Activated CD4-positive, alpha-beta memory T cell treated with anti-CD3 and anti-CD28 coated beads for 36 hours (primary cell): Measurements from ENCODE around the gene B3GNT3. TPM values are rescaled to one million over a fixed set of nuclear protein-coding genes. Genes with fewer than 3 reads are reported as not detected.

Source experiments
- CTCF ChIA-PET: fragments of 350-600 bp; sonication (Branson Sonifier 250); formaldehyde crosslinking; loops from one replicate; lab custom pipeline; 2021; ENCODE audit warnings: antibody characterized with exemption, inconsistent platforms; lab: Charles Lee
- POLR2A ChIA-PET: fragments of 350-600 bp; sonication (Branson Sonifier 250); formaldehyde crosslinking; loops from one replicate; lab custom pipeline; 2021; ENCODE audit warnings: antibody characterized with exemption; lab: Charles Lee
- DNase-seq: peaks from one replicate; pipeline ENCODE4 v3.0.0-alpha.2; 2020
- H3K27ac Mint-ChIP-seq: one replicate; pipeline ENCODE4 v1.8.0; 2021; ENCODE audit warnings: mixed read lengths
- H3K27me3 Mint-ChIP-seq: one replicate; pipeline ENCODE4 v1.8.0; 2021; ENCODE audit warnings: mixed read lengths
- H3K36me3 Mint-ChIP-seq: one replicate; pipeline ENCODE4 v1.8.0; 2021; ENCODE audit warnings: mixed read lengths
- H3K4me1 Mint-ChIP-seq: one replicate; pipeline ENCODE4 v1.8.0; 2021; ENCODE audit warnings: low read depth, mixed read lengths
- H3K4me3 Mint-ChIP-seq: one replicate; pipeline ENCODE4 v1.8.0; 2021; ENCODE audit warnings: mild to moderate bottlenecking, mixed read lengths
- H3K9me3 Mint-ChIP-seq: one replicate; pipeline ENCODE4 v1.8.0; 2021; ENCODE audit warnings: mixed read lengths
- intact Hi-C: fragments of 100-400 bp; cut with micrococcal nuclease; formaldehyde crosslinking; loops from one replicate; pipeline ENCODE4 v1.15.1; 2023
- total RNA-seq, 2 experiments: library from RNA; stranded (reverse); gene quantifications; one replicate each; pipeline ENCODE4 v1.2.3, GENCODE V29; 2021

B3GNT3 gene
- total RNA-seq, 2 experiments from 2014 or later, result 0.26 to 0.34 TPM

GRCh38 chr19:17829855-17830566 is 35.1 kb downstream of the B3GNT3 start:
- H3K27ac Mint-ChIP-seq, result no peak overlapping the region
- no peak for DNase-seq
- peaks cover 64% of the 10 kb centered on the region for H3K36me3 Mint-ChIP-seq
- POLR2A ChIA-PET, result interaction anchor here (1.0 to 1.1 kb wide), 2 partner anchors 18 to 29 kb away, joined by 3 to 4 read pairs; partner anchors contain the start of genes JAK3 and RPL18A
- H3K4me3 Mint-ChIP-seq, result no peak overlapping the region
- intact Hi-C loops, result no loop called here
- H3K27me3 Mint-ChIP-seq, result no peaks in the 10 kb centered on the region
- H3K9me3 Mint-ChIP-seq, result peaks cover 2% of the 10 kb centered on the region
- H3K4me1 Mint-ChIP-seq, result no peaks in the 10 kb centered on the region
- CTCF ChIA-PET, result interaction anchor here (0.9 kb wide), 1 partner anchor 21 kb away, joined by 3 read pairs; no protein-coding TSS in a partner anchor

GRCh38 chr19:17830567-17831418 is 35.9 kb downstream of the B3GNT3 start:
- CTCF ChIA-PET, result interaction anchor here (0.6 kb wide), 1 partner anchor 29 kb away, joined by 3 read pairs; the partner anchor contains the start of gene RPL18A

GRCh38 chr19:17831419-17831888 is 36.5 kb downstream of the B3GNT3 start:
- ChIA-PET POLR2A (interaction anchor here (1.0 to 1.1 kb wide), 2 partner anchors 16 to 18 kb away, joined by 3 to 4 read pairs; partner anchors contain the start of gene JAK3), CTCF (interaction anchor here (0.6 kb wide), 1 partner anchor 28 kb away, joined by 3 read pairs; the partner anchor contains the start of gene RPL18A)
- peaks cover 2% of the 10 kb centered on the region for H3K9me3 Mint-ChIP-seq
- DNase-seq, result no peak
- no peak overlapping the region for H3K4me3 Mint-ChIP-seq
- no peak overlapping the region for H3K27ac Mint-ChIP-seq
- no peaks in the 10 kb centered on the region for H3K4me1 Mint-ChIP-seq
- no peaks in the 10 kb centered on the region for H3K27me3 Mint-ChIP-seq
- peaks cover 70% of the 10 kb centered on the region for H3K36me3 Mint-ChIP-seq
- intact Hi-C loops, result no loop called here

More at GRCh38 chr19:17830567-17831418, 35.9 kb downstream of the B3GNT3 start:
- no peak overlapping the region for H3K27ac Mint-ChIP-seq
- H3K27me3 Mint-ChIP-seq, result no peaks in the 10 kb centered on the region
- H3K4me1 Mint-ChIP-seq, result no peaks in the 10 kb centered on the region
- H3K9me3 Mint-ChIP-seq, result peaks cover 2% of the 10 kb centered on the region
- H3K4me3 Mint-ChIP-seq, result no peak overlapping the region
- intact Hi-C loops, result no loop called here
- H3K36me3 Mint-ChIP-seq, result peaks cover 67% of the 10 kb centered on the region
- peak; percentile 75 for DNase-seq
- POLR2A ChIA-PET, result interaction anchor here (1.0 to 1.1 kb wide), 3 partner anchors 17 to 29 kb away, joined by 3 to 4 read pairs (median 3); partner anchors contain the start of genes JAK3 and RPL18A

GRCh38 chr19:17832443-17833208 is 37.7 kb downstream of the B3GNT3 start:
- Mint-ChIP-seq H3K4me3 (no peak overlapping the region), H3K36me3 (peaks cover 70% of the 10 kb centered on the region), H3K4me1 (no peaks in the 10 kb centered on the region), H3K27ac (no peak overlapping the region), H3K9me3 (peaks cover 2% of the 10 kb centered on the region), H3K27me3 (no peaks in the 10 kb centered on the region)
- DNase-seq, result no peak
- ChIA-PET CTCF (interaction anchor here (1.4 kb wide), 1 partner anchor 23 kb away, joined by 5 read pairs; no protein-coding TSS in a partner anchor), POLR2A (interaction anchor here (1.1 to 2.0 kb wide), 3 partner anchors 9 to 15 kb away, joined by 5 to 6 read pairs (median 5); partner anchors contain the start of gene JAK3)
- intact Hi-C loops, result no loop called here

- H3K4me1 Mint-ChIP-seq, result peaks cover 3% of the 10 kb centered on the region
- no peaks in the 10 kb centered on the region for H3K27me3 Mint-ChIP-seq
- ChIA-PET CTCF (no interaction called here), POLR2A (interaction anchor here (0.9 to 2.0 kb wide), 5 partner anchors 9 to 32 kb away, joined by 3 to 6 read pairs (median 4); no protein-coding TSS in a partner anchor)
- intact Hi-C loops, result no loop called here
- peaks cover 76% of the 10 kb centered on the region for H3K36me3 Mint-ChIP-seq
- H3K4me3 Mint-ChIP-seq, result no peak overlapping the region
- DNase-seq, result no peak
- H3K9me3 Mint-ChIP-seq, result peaks cover 2% of the 10 kb centered on the region
- H3K27ac Mint-ChIP-seq, result no peak overlapping the region
Measured at GRCh38 chr19:17834350-17835181, 39.6 kb downstream of the B3GNT3 start.

GRCh38 chr19:17835182-17836006 is 40.5 kb downstream of the B3GNT3 start:
- H3K4me1 Mint-ChIP-seq, result peaks cover 3% of the 10 kb centered on the region
- H3K9me3 Mint-ChIP-seq, result peaks cover 2% of the 10 kb centered on the region
- H3K4me3 Mint-ChIP-seq, result no peak overlapping the region
- intact Hi-C loops, result no loop called here
- DNase-seq, result no peak
- POLR2A ChIA-PET, result interaction anchor here (1.0 to 1.9 kb wide), 2 partner anchors 10 to 14 kb away, joined by 4 to 6 read pairs; no protein-coding TSS in a partner anchor
- no peak overlapping the region for H3K27ac Mint-ChIP-seq
- no peaks in the 10 kb centered on the region for H3K27me3 Mint-ChIP-seq
- CTCF ChIA-PET, result no interaction called here
- peaks cover 77% of the 10 kb centered on the region for H3K36me3 Mint-ChIP-seq

GRCh38 chr19:17836530-17836929 is 41.6 kb downstream of the B3GNT3 start:
- Mint-ChIP-seq H3K4me1 (peaks cover 7% of the 10 kb centered on the region), H3K36me3 (peaks cover 74% of the 10 kb centered on the region), H3K27me3 (no peaks in the 10 kb centered on the region), H3K9me3 (peaks cover 2% of the 10 kb centered on the region), H3K4me3 (no peak overlapping the region), H3K27ac (no peak overlapping the region)
- DNase-seq, result no peak
- ChIA-PET POLR2A (no interaction called here), CTCF (no interaction called here)
- intact Hi-C loops, result no loop called here

GRCh38 chr19:17837972-17838371 is 43.0 kb downstream of the B3GNT3 start:
- H3K9me3 Mint-ChIP-seq, result no peaks in the 10 kb centered on the region
- POLR2A ChIA-PET, result no interaction called here

GRCh38 chr19:17840019-17840418 is 45.1 kb downstream of the B3GNT3 start:
- ChIA-PET POLR2A (no interaction called here), CTCF (no interaction called here)
- H3K4me1 Mint-ChIP-seq, result peaks cover 26% of the 10 kb centered on the region
- no peaks in the 10 kb centered on the region for H3K27me3 Mint-ChIP-seq
- peaks cover 71% of the 10 kb centered on the region for H3K36me3 Mint-ChIP-seq
- H3K9me3 Mint-ChIP-seq, result no peaks in the 10 kb centered on the region
- no peak overlapping the region for H3K27ac Mint-ChIP-seq
- DNase-seq, result no peak
- intact Hi-C loops, result no loop called here
- no peak overlapping the region for H3K4me3 Mint-ChIP-seq

More at GRCh38 chr19:17837972-17838371, 43.0 kb downstream of the B3GNT3 start:
- CTCF ChIA-PET, result interaction anchor here (0.9 kb wide), 1 partner anchor 18 kb away, joined by 3 read pairs; no protein-coding TSS in a partner anchor
- DNase-seq, result no peak
- intact Hi-C loops, result no loop called here
- Mint-ChIP-seq H3K27me3 (no peaks in the 10 kb centered on the region), H3K36me3 (peaks cover 69% of the 10 kb centered on the region), H3K4me1 (peaks cover 7% of the 10 kb centered on the region), H3K27ac (no peak overlapping the region), H3K4me3 (no peak overlapping the region)

GRCh38 chr19:17841371-17841809 is 46.5 kb downstream of the B3GNT3 start:
- Mint-ChIP-seq H3K36me3 (peaks cover 68% of the 10 kb centered on the region), H3K9me3 (no peaks in the 10 kb centered on the region), H3K27ac (peak overlapping the region; percentile 18), H3K4me1 (peaks cover 38% of the 10 kb centered on the region), H3K27me3 (no peaks in the 10 kb centered on the region), H3K4me3 (no peak overlapping the region)
- no peak for DNase-seq
- POLR2A ChIA-PET, result interaction anchor here (1.2 kb wide), 1 partner anchor 19 kb away, joined by 3 read pairs; no protein-coding TSS in a partner anchor
- CTCF ChIA-PET, result no interaction called here
- intact Hi-C loops, result no loop called here
